ENCODE measurements around the gene ELL2.

The ELL2 gene

DNA sequence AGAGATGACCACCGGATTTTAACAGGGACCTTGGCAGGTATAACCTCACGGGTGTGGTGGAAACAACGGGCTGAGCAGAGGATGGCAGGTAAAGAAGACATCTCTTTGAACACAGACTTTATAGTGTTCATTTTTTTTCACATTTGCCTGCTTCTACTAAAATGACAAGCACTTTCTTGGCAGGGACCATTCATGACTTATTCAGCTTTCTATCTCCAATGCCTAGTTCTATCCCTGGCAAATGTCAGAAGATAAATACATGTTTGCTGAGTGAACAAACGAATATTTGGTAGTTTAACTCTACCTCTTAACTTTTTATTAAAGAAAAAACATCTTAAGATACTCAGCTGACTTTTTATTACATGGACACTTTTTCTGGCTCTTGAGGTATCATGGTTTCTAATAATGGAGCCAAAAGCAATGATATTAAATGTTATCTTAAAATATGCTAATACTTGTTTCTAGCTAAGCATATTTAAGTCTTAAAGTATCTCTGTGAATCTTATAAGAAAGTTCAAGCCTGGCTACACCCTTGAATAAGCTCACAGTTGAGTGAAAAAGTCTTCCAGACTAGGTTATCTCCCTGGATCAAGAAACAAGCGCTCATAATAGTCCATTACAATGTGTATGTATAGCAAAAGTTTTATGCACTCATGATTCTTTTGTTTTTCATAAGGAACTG is 8.5 kb downstream of the ELL2 start:
- no peak for DNase-seq

DNA sequence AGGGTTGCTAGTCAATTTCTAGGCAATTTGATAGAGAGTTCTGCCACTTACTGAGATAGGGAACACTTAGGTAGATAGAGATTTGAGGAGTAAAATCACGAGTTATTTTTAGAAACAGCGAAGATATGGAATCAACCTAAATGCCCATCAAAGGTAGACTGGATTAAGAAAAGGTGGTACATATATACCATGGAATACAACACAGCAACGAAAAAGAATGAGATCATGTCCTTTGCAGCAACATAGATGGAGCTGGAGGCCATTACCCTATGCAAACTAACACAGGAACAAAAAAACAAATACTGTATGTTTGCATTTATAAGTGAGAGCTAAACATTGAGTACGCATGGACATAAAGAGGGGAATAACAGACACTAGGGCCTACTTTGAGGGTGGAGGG is 9.7 kb downstream of the ELL2 start:
- DNase-seq, result no peak

- DNase-seq, result no peak
Measured at GRCh38 chr5:95949810-95950209, 11.8 kb downstream of the ELL2 start.

DNA sequence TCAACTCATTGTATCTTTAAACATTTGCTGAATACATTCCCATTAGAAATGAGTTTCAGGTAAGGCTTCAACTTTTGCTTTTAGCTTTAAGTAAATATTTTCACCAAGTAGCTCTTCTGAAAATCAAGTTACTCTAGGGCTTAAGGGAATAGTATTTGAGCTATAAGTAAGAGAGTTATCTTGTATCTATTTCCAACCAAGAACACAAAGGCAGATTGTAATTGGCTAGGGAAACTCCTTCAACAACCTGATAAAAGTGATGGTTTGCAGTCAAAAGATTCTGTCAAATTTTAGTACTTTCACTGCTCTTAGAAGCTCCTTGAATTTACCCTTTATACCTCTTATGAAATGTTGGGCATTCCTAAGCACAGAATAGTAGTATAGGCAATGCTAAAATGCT is 13.0 kb downstream of the ELL2 start:
- DNase-seq, result no peak

DNA sequence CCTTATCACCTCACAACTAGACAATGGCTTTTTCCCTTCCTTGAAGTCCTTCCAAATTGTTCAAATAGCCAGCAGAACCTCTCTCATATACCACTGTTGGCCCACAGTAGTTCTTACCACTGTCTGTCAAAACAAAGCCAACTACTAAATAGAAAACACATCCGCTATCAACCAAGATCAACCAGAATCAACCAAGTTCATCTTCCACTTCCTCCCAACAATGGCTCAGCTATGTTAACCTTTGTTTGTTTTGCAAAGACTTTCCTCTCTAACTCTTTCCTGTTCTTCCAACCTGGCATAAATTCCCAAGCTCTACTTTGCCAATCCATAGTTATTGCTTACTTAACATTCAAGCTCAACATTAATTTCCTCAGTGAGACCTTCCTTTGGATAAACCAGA is 15.2 kb downstream of the ELL2 start:
- no peak for DNase-seq

DNA sequence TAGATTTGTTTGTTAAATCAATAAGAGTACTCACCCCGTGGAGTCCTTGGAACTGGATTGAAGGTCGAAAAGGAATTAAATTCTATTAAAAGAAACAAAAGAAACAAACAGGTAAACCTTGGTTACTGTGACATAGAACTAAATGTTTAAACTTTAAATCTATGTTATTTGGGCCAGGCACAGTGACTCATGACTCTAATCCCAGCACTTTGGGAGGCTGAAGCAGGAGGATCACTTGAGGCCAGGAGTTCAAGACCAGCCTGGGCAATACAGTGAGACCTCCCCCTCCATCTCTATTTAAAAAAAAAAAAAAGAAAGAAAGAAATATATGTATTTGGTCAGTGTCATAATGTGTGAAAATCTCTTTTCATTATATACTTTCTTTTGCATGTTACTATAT is 18.7 kb downstream of the ELL2 start:
- DNase-seq, result no peak

GRCh38 chr5:95942414-95942813 is 19.2 kb downstream of the ELL2 start:
- no peak for DNase-seq

DNA sequence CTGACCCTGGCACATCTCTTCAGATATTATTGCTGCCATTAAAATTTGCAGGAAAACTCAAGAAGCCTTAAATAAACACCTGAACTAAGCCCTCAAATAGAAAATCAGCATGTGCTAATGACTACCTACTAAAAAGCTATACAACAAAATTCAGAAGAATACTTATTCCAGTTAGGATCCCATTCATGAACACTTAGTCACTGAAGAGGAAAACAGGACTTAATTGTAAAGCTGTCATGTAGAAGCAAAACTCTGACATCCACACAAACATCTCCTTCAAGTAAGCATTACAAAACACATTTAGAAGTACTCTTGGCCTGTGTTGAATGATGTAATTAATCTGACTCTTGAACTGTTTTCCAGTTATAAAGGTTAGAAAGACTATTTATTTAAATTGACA is 19.9 kb downstream of the ELL2 start:
- no peak for DNase-seq

GRCh38 chr5:95940758-95941682 is 20.6 kb downstream of the ELL2 start:
- no peak for DNase-seq

DNA sequence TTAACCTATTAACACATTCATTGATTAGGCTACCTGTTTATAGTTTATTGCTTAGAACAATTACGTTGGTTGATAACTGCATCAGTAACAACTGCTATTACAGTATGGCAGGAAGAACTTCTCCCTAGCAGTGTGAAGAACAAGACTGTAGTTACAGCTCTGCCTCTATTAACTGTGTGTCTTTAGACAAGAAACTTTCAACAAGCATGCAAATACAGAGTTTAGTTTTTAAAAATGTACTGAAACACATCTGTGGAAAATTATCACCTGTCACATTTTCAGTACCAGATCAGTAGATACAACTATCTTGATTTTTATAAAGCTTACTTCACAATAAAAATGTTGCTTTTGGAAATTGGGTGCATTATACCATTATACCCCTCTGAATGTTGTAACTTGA is 22.2 kb downstream of the ELL2 start:
- no peak for DNase-seq

DNA sequence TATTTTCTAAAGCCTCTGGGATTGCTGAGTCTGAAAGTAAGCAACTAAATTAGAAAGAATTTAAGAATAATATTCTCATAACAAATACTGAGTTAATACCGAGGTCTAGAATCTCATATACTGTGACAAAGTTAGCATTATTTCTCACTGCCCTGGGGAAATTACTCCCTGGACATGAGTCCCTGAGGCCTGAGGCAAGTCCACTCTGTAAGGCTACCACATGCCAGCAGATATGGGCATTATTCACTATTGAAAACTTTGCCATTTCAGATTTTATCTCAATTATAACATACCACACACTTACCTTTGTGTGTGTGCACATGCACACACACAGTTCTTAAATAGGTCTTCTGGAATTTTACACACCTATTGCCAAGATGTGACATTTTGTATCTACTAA is 22.9 kb downstream of the ELL2 start:
- no peak for DNase-seq

DNA sequence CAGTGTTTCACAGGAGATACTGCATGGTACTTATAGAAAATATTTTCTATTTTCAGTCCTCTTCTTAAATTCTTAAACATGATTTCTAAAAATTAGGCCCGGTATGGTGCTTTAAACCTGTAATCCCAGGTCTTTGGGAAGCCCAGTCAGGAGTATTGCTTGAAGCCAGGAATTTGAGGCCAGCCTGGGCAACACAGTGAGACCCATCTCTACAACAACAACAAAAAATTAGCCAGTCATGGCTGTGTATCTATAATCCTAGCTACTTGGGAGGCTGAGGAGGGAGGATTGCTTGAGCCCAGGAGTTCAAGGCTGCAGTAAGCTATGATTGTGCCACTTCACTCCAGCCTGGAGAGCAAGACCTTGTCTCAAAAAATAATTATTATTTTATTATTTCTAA is 23.3 kb downstream of the ELL2 start:
- DNase-seq, result no peak

GRCh38 chr5:95937607-95938152 is 24.0 kb downstream of the ELL2 start:
- DNase-seq, result no peak

DNA sequence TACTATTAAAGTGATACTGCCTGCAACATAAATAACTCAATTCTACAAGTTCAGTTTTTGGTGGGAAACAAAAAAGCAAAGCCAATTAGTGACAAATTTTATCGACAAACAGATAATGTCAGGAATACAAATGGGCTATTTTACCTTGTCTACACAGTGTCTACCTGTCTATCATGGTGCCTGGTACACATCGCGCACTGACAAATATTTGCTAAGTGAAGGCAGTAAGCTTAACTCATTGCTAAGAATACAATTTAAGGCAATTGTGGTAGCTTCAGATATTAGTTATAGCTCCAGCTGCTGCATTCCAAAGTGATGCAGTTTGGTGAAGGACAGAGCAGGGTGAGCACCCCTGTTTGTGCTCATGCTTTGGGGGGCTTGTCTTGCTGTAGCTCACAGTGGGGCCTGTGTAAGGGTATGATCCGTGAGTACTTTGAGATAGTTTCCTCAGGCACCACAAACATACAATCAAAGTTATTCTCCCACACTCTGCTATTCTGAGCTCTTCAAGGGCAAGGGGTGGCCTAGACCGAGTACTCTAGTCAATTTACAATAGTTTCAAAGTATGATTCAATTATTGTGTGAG is 24.7 kb downstream of the ELL2 start:
- no peak for DNase-seq

DNA sequence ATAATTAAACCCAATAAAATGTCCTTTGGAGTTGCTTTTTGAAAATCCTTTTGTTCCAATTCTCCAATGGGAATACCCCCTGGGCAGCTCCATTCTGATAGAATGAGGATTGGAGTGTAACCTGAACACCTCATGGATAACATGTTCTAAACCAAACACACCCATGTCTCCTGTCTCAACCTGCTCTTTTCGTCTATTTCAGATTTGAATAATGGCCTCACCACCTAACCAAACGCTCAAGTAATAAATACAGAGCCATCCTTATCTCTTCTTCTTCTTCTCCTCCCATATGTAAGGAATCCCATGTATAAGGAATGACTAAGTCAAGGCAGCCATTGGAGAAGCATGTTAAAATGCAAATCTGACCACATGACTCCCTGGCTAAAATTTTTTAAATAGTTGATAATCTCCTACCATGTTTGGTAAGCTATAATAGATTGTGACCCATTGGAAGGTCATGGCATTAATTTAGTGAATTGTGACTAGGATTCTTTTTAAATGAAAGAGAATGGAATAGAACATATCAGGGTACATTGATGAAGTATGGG is 26.0 kb downstream of the ELL2 start:
- DNase-seq, result no peak

- DNase-seq, result no peak
Measured at GRCh38 chr5:95934207-95934804, 27.3 kb downstream of the ELL2 start.

DNA sequence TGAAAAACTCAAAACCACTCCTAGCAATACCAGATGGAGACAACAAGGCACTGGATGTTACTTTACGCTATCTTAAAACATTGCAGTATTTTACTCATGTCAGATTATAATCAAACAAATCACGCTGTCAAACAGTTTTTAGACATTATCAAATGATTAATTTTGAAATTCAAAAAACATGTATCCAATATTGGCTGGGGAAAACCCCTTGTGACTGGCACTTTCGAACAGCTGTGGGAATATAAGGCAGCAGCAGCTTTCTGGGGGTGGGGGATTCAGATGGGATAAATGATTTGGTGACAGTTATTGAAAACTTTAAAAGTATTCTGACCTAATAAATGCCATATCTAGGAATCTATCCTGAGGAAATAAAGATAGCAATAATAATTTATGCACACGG is 28.7 kb downstream of the ELL2 start:
- DNase-seq, result no peak

DNA sequence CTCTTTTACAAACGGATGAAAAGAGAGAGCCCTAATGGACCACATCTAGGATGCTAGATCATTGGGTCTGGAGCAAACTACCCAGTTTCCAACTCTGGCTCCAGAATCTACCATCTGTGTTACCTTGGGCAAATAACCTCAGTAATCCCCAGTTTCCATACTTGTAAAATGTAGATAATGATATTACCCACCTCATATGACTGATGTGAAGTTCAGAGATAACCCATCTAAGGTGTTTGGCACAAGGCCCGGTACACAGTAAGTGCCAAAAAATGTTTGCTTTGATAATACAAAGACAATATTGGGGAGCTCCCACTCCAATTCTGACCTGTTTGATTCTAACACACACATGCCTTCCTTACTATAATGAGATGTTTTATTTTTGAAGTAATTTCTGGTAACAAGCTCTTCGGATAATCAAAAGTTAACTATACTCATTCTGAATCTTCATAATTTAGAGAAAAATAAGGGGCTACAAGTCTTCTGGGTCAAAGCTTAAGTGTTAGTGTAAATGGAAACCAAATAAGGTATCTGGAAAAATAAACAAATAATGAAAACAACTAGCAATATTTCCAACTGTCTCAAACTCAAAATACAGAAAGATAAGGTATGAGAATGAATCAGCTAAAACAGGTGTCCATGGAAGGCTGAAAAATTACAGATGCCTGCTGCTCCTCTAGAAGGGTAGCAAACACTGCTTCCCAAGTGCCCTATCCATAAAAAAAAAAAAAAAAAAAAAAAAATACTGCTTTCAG is 30.4 kb downstream of the ELL2 start:
- no peak for DNase-seq

DNA sequence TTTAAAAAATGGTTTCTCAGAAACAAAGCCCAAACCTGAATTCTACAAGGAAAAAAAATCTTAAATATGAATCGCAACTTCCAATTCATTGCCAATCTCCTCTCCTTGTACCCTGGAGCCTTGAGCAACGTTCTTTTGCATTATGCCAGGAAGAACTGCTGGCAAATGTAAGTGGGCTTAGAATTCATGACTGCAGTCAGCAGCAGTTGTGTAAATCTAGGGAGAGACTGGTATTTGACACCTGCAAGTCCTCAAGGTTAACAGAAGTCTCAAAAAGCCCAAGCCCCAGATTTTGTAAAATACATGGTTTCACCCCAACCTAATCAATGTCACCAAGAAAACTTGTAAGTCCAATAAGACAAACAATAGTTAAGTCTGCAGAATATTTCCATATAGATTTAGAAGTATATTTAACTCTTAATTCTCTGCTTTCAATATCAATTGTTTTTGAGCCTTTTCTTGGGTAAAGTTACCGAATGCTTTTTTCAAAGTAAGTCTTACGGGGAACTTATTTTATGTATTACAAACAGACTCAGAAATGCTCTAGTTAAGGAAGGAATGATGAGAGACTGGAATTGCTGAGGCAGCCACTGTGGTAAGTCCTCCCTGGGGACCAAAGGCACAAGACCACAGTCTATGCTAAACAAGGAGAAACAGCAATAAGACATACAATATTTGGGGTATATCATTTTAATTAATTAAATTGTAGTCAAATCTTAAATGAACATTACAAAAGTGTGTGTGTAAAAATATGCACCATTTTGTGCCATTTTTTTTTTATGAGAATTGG is 31.3 kb downstream of the ELL2 start:
- no peak for DNase-seq

- DNase-seq, result no peak
Measured at GRCh38 chr5:95928724-95929253, 32.9 kb downstream of the ELL2 start.
